Left colon (tissue), 2 donors: ENCODE measurements around the gene ASB4. TPM values are rescaled to one million over a fixed set of nuclear protein-coding genes. Genes with fewer than 3 reads are reported as not detected.
"Not testable (repeated sequence)": the region's sequence is repeated elsewhere in the genome, so short reads cannot be mapped to it uniquely, and the experiment has no call there.

Source experiments
- ATAC-seq: fragments of 200-7000 bp; cut with Tn5 transposase; one replicate; pipeline ENCODE4 v1.9.1; 2020; ENCODE audit warnings: mild to moderate bottlenecking, moderate library complexity
- DNase-seq, 2 donors: peaks; one replicate each; pipeline ENCODE4 v3.0.0-alpha.2; 2020
- intact Hi-C, 2 donors: fragments of 100-400 bp; cut with DNase I in 1 of 2; cut with micrococcal nuclease in 1 of 2; formaldehyde crosslinking; loops; one replicate each; pipeline versions ENCODE4 v1.11.2 to v1.14.0; 2022; cut with DNase I, micrococcal nuclease
- long read RNA-seq: library from polyadenylated mRNA; unstranded; transcript quantifications from one replicate; pipeline ENCODE4 v2.0.0, GENCODE V29; 2021
- total RNA-seq, 2 donors: library from RNA; stranded (reverse); fragmentation: NEBNext Ultra II Directional; extraction: Animal tissue kit (Norgen Biotek cat#: 25700); gene quantifications; one replicate each; pipeline ENCODE4 v1.2.1, GENCODE V29; 2021
- donor health status: DM: no; HTN: no; CAD: no.
- donor health status: DM: yes; HTN: yes; CAD: no.

Gene ASB4
- under 1 TPM; 0.40 to 0.56 TPM for total RNA-seq
- long read RNA-seq, partial matches to known transcripts: 0 of 3 reads
- long read RNA-seq, other reads (novel, unspliced or antisense): 3 of 3 reads

- no peak for ATAC-seq
- intact Hi-C loops: loop anchor here in 1 of 2 donors (10.0 kb wide), 1 partner anchor 1041 kb away; no protein-coding TSS in a partner anchor
- no peak for DNase-seq
Observed at GRCh38 chr7:95485391-95486123, at the start of gene ASB4. ASB4 (plus strand) TSS chr7:95485943; CDS start chr7:95485972, 29 bp downstream.

- intact Hi-C loops: no loop called here
- ATAC-seq (no peak), DNase-seq (no peak)
Observed at GRCh38 chr7:95436407-95436806, 49.3 kb upstream of the ASB4 start.

GRCh38 chr7:95440394-95441038 lies 45.2 kb upstream of the ASB4 start:
- DNase-seq (no peak), ATAC-seq (peak; percentile 43)
- intact Hi-C loops: no loop called here

GRCh38 chr7:95441042-95441823 lies 44.5 kb upstream of the ASB4 start:
- peak; percentile 96 for ATAC-seq
- intact Hi-C loops: no loop called here
- DNase-seq: no peak

GRCh38 chr7:95444796-95445195 lies 40.9 kb upstream of the ASB4 start:
- DNase-seq: no peak
- intact Hi-C loops: no loop called here
- no peak for ATAC-seq

GRCh38 chr7:95446618-95447017 lies 39.1 kb upstream of the ASB4 start:
- no peak for ATAC-seq
- intact Hi-C loops: no loop called here
- DNase-seq: no peak

- ATAC-seq (no peak), DNase-seq (no peak)
- intact Hi-C loops: no loop called here
Observed at GRCh38 chr7:95454438-95455045, 31.2 kb upstream of the ASB4 start.

- ATAC-seq (no peak), DNase-seq (no peak)
- intact Hi-C loops: no loop called here
Observed at GRCh38 chr7:95457947-95458346, 27.8 kb upstream of the ASB4 start.

GRCh38 chr7:95460653-95461052 lies 25.1 kb upstream of the ASB4 start:
- DNase-seq, intact Hi-C loops, ATAC-seq: not testable (repeated sequence)

GRCh38 chr7:95467912-95468607 lies 17.7 kb upstream of the ASB4 start:
- intact Hi-C loops: no loop called here
- ATAC-seq (no peak), DNase-seq (no peak)

- DNase-seq: no peak
- ATAC-seq: no peak
- intact Hi-C loops: no loop called here
Observed at GRCh38 chr7:95469187-95469586, 16.6 kb upstream of the ASB4 start.

GRCh38 chr7:95469848-95470247 lies 15.9 kb upstream of the ASB4 start:
- ATAC-seq (no peak), DNase-seq (no peak)
- intact Hi-C loops: no loop called here

- intact Hi-C loops: no loop called here
- DNase-seq: peak in 1 of 2 donors; percentile 16
- ATAC-seq: peak; percentile 66
Observed at GRCh38 chr7:95470452-95470851, 15.3 kb upstream of the ASB4 start.

GRCh38 chr7:95471071-95471470 lies 14.7 kb upstream of the ASB4 start:
- DNase-seq (no peak), ATAC-seq (no peak)
- intact Hi-C loops: no loop called here

GRCh38 chr7:95472581-95473161 lies 13.1 kb upstream of the ASB4 start:
- intact Hi-C loops: no loop called here
- DNase-seq: no peak
- no peak for ATAC-seq

GRCh38 chr7:95473276-95473985 lies 12.3 kb upstream of the ASB4 start:
- intact Hi-C loops: no loop called here
- no peak for DNase-seq
- no peak for ATAC-seq

GRCh38 chr7:95476072-95476847 lies 9.5 kb upstream of the ASB4 start:
- intact Hi-C loops: no loop called here
- no peak for ATAC-seq

More at GRCh38 chr7:95476072-95476847, 9.5 kb upstream of the ASB4 start:
- no peak for DNase-seq
